ENCODE measurements around the gene SIAH2. TPM values are rescaled to one million over a fixed set of nuclear protein-coding genes. Genes with fewer than 3 reads are reported as not detected.

SIAH2 gene
- total and polyA plus RNA-seq, 2 of the 8 experiments (the other 6 are each of a cell fraction or from before 2014, with no cell fraction given): 23.9 to 34.2 TPM

GRCh38 chr3:150725548-150725947 lies 37.4 kb downstream of the SIAH2 start:
- no peaks in the 10 kb centered on the region for H3K79me2 ChIP-seq (ENCODE audit: control insufficient read depth in 1 of 2, insufficient read depth in 2 of 2, low read length in 2 of 2)
- no peaks in the 10 kb centered on the region for H3K79me1 ChIP-seq (ENCODE audit: low read depth, low read length)
- 93% methylated on average over 7 of the region's 7 CpGs; no CpG with 5 or more reads in 1 of the 2 experiments for WGBS, 2 experiments (ENCODE audit: extremely low coverage in 1 of 2, insufficient coverage in 1 of 2, insufficient read length in 1 of 2, insufficient replicate concordance in 2 of 2, low coverage in 1 of 2, low lambda C conversion rate in 2 of 2, missing lambda C conversion rate in 1 of 2)
- H3K4me3 ChIP-seq (ENCODE audit: extremely low read depth in 1 of 4, insufficient read depth in 2 of 4, low read depth in 3 of 4, low read length in 4 of 4): no peak overlapping the region
- H4K91ac ChIP-seq (replicated peaks; ENCODE audit: insufficient read length, low read length): no peak overlapping the region
- no peak overlapping the region for H2BK120ac ChIP-seq (replicated peaks; ENCODE audit: low read depth, low read length)
- no peak overlapping the region for H3K56ac ChIP-seq (replicated peaks; ENCODE audit: insufficient read length, low read depth, low read length)
- no peaks in the 10 kb centered on the region for H3K4me1 ChIP-seq (replicated peaks in 1 of 4; ENCODE audit: control insufficient read depth in 3 of 4, insufficient read depth in 4 of 4, low read length in 3 of 4)
- no peak overlapping the region for H2AFZ ChIP-seq (ENCODE audit: low read length)
- H4K20me1 ChIP-seq (replicated peaks in 1 of 2; ENCODE audit: control insufficient read depth in 1 of 2, insufficient read depth in 2 of 2, low read length in 2 of 2): no peaks in the 10 kb centered on the region
- H3K4me2 ChIP-seq (ENCODE audit: insufficient read depth in 1 of 2, low read depth in 2 of 2, low read length in 2 of 2): no peak overlapping the region
- no peak overlapping the region for H2BK15ac ChIP-seq (ENCODE audit: low read length)
- H4K8ac ChIP-seq (ENCODE audit: extremely low read depth, insufficient read depth, low read length): peak overlapping the region; percentile 36
- TF ChIP-seq EP300 (IDR thresholded peaks at IDR 0.05; ENCODE audit: borderline replicate concordance in 1 of 2, low read depth in 2 of 2, low read length in 2 of 2) (no peak), CBX5 (IDR thresholded peaks at IDR 0.05; ENCODE audit: low read depth, low read length) (no peak), SP2 (IDR thresholded peaks at IDR 0.05; ENCODE audit: low read length) (no peak), ASH2L (IDR thresholded peaks at IDR 0.05; ENCODE audit: low read length) (no peak), MAFK (IDR thresholded peaks at IDR 0.05; ENCODE audit: low read depth, low read length) (no peak), TEAD4 (IDR thresholded peaks at IDR 0.05; ENCODE audit: low read depth, low read length) (no peak), SIX5 (IDR thresholded peaks at IDR 0.05; ENCODE audit: low read depth, low read length) (no peak), TCF12 (IDR thresholded peaks at IDR 0.05; ENCODE audit: low read depth, low read length) (no peak), POLR2AphosphoS5 (IDR thresholded peaks at IDR 0.05; ENCODE audit: low read depth, low read length) (no peak), RNF2 (IDR thresholded peaks at IDR 0.05; ENCODE audit: borderline replicate concordance, low read depth, low read length, missing control alignments, poor library complexity, severe bottlenecking) (no peak), SAP30 (IDR thresholded peaks at IDR 0.05; ENCODE audit: insufficient read depth, insufficient replicate concordance, low read length) (no peak), EGR1 (IDR thresholded peaks at IDR 0.05; ENCODE audit: borderline replicate concordance, low read depth, low read length) (no peak), SUZ12 (IDR thresholded peaks at IDR 0.05; ENCODE audit: low read length) (no peak), POU5F1 (IDR thresholded peaks at IDR 0.05; ENCODE audit: low read depth, low read length) (no peak)
- H3K9ac ChIP-seq (replicated peaks in 1 of 4; ENCODE audit: extremely low read depth in 1 of 4, low read depth in 3 of 4, low read length in 3 of 4): no peak overlapping the region
- H2BK5ac ChIP-seq (ENCODE audit: low read depth, low read length): no peak overlapping the region
- no peak overlapping the region for H3K27ac ChIP-seq (ENCODE audit: low read depth, low read length)
- ChIA-PET CTCF (ENCODE audit: partially characterized antibody) (interaction anchor here (1.5 to 2.2 kb wide), 2 partner anchors 9 to 36 kb away, joined by 3 to 6 read pairs; no protein-coding TSS in a partner anchor), POLR2A (ENCODE audit: partially characterized antibody) (no interaction called here)
- DNase-seq (ENCODE audit: low read depth in 1 of 2, low spot score in 2 of 2) (no peak), FAIRE-seq (no peak)
- H2BK12ac ChIP-seq (ENCODE audit: low read depth, low read length): no peak overlapping the region
- H3K27me3 ChIP-seq (replicated peaks in 1 of 4; ENCODE audit: control insufficient read depth in 3 of 4, extremely low read depth in 1 of 4, insufficient read depth in 3 of 4, low read length in 3 of 4): no peaks in the 10 kb centered on the region
- H3K23ac ChIP-seq (ENCODE audit: insufficient read length): no peak overlapping the region
- H3K36me3 ChIP-seq (ENCODE audit: control insufficient read depth in 2 of 4, insufficient read depth in 4 of 4, low read length in 3 of 4): no peaks in the 10 kb centered on the region
- H3K18ac ChIP-seq (ENCODE audit: extremely low read depth, low read length): no peak overlapping the region
- no peaks in the 10 kb centered on the region for H3K23me2 ChIP-seq (ENCODE audit: low read depth, low read length)
- H2BK20ac ChIP-seq (ENCODE audit: low read length): no peak overlapping the region
- no peak overlapping the region for H3K4ac ChIP-seq (replicated peaks; ENCODE audit: insufficient read length, low read depth, low read length)
- H2AK5ac ChIP-seq (ENCODE audit: low read depth, low read length): no peak overlapping the region
- no peaks in the 10 kb centered on the region for H3K9me3 ChIP-seq (ENCODE audit: insufficient read depth in 2 of 2, low read depth in 1 of 2, low read length in 1 of 2)
- no peak overlapping the region for H4K5ac ChIP-seq (ENCODE audit: insufficient read length, low read depth, low read length)
- no peak overlapping the region for H3K14ac ChIP-seq (ENCODE audit: insufficient read length)
